PC-3 (cell line): ENCODE data around the gene AAMP. TPM values are rescaled to one million over a fixed set of nuclear protein-coding genes. Genes with fewer than 3 reads are reported as not detected.
A peak's percentile ranks its signal among the peaks of the same experiment; 100 is the strongest.

Experiments used
- ATAC-seq: fragments of 200-7000 bp; cut with Tn5 transposase; 2 replicates; pipeline ENCODE4 v1.9.1; 2020; ENCODE audit warnings: mild to moderate bottlenecking, moderate library complexity
- BruUV-seq: library from RNA; stranded (reverse); fragments of 400-500 nt; replicated peaks from 2 replicates; lab custom pipeline; 2021; lab: Mats Ljungman, UMichigan
- CTCF ChIA-PET: fragments of 300-600 bp; sonication (Branson Sonifier 250); formaldehyde crosslinking; loops from one replicate; lab custom pipeline; 2022; ENCODE audit warnings: antibody characterized with exemption; lab: Charles Lee
- POLR2A ChIA-PET: fragments of 300-600 bp; sonication (Branson Sonifier 250); formaldehyde crosslinking; loops from one replicate; lab custom pipeline; 2022; ENCODE audit warnings: antibody characterized with exemption; ENCODE audit not compliant: unreplicated experiment; lab: Charles Lee
- DNase-seq: peaks from one replicate; pipeline ENCODE4 v3.0.0-alpha.2; 2015
- H2AFZ ChIP-seq: fragments of 300-600 bp; sonication (generic); 2 replicates; pipeline ENCODE4 v1.6.0; 2016; ENCODE audit warnings: antibody characterized with exemption, low read length
- H3F3A ChIP-seq: fragments of 300-600 bp; sonication (generic); one replicate; pipeline ENCODE4 v1.6.0; 2017; ENCODE audit warnings: antibody characterized with exemption, low read length, control low read depth, mild to moderate bottlenecking; ENCODE audit not compliant: unreplicated experiment
- H3K27ac ChIP-seq: fragments of 300-600 bp; sonication (generic); 2 replicates; pipeline ENCODE4 v1.5.1; 2016; ENCODE audit warnings: mild to moderate bottlenecking, low read length
- H3K27me3 ChIP-seq: fragments of 300-600 bp; sonication (generic); 2 replicates; pipeline ENCODE4 v1.6.1; 2016; ENCODE audit warnings: low read length, mixed read lengths
- H3K36me3 ChIP-seq: fragments of 300-600 bp; sonication (generic); 2 replicates; pipeline ENCODE4 v1.6.1; 2016; ENCODE audit warnings: low read depth, mixed run types, low read length, mixed read lengths
- H3K4me1 ChIP-seq: fragments of 300-600 bp; sonication (generic); 2 replicates; pipeline ENCODE4 v1.5.1; 2016; ENCODE audit warnings: low read length; ENCODE audit not compliant: insufficient read depth
- H3K4me2 ChIP-seq: fragments of 300-600 bp; sonication (generic); 2 replicates; pipeline ENCODE4 v1.6.0; 2016; ENCODE audit warnings: low read length
- H3K4me3 ChIP-seq: fragments of 300-600 bp; sonication (generic); 2 replicates; pipeline ENCODE4 v1.5.1; 2016; ENCODE audit warnings: mild to moderate bottlenecking, low read length, mixed read lengths
- H3K79me2 ChIP-seq: fragments of 300-600 bp; sonication (generic); 2 replicates; pipeline ENCODE4 v1.6.1; 2017; ENCODE audit warnings: low read length, mixed read lengths
- H3K9ac ChIP-seq: fragments of 300-600 bp; sonication (generic); 2 replicates; pipeline ENCODE4 v1.6.0; 2016; ENCODE audit warnings: mild to moderate bottlenecking, low read length
- H3K9me2 ChIP-seq: fragments of 300-600 bp; sonication (generic); replicated peaks from 2 replicates; pipeline ENCODE4 v1.6.1; 2016; ENCODE audit warnings: mixed run types, low read length, mixed read lengths
- H3K9me3 ChIP-seq: fragments of 300-600 bp; sonication (generic); 2 replicates; pipeline ENCODE4 v1.6.1; 2016; ENCODE audit warnings: low read length, mixed read lengths
- H4K20me1 ChIP-seq: fragments of 300-600 bp; sonication (generic); 2 replicates; pipeline ENCODE4 v1.6.1; 2016; ENCODE audit warnings: low read length, mixed read lengths
- CTCF ChIP-seq: fragments of 300-600 bp; sonication (generic); conservative IDR thresholded peaks from 2 replicates; pipeline ENCODE4 v1.5.1; 2017; ENCODE audit warnings: antibody characterized with exemption, low read depth, mild to moderate bottlenecking, low read length
- EZH2 ChIP-seq: fragments of 300-600 bp; sonication (generic); IDR thresholded peaks from one replicate; pipeline ENCODE4 v1.6.1; 2017; ENCODE audit warnings: antibody characterized with exemption, mild to moderate bottlenecking, low read length; ENCODE audit not compliant: unreplicated experiment
- EZH2phosphoT487 ChIP-seq: fragments of 300-600 bp; sonication (generic); IDR thresholded peaks from 2 replicates; pipeline ENCODE4 v1.6.1; 2018; ENCODE audit warnings: mild to moderate bottlenecking, antibody characterized with exemption, low read length, borderline replicate concordance
- intact Hi-C: fragments of 100-400 bp; cut with micrococcal nuclease; formaldehyde crosslinking; loops from 2 replicates; pipeline ENCODE4 v1.9.0; 2023
- total RNA-seq: library from RNA; depleted of rRNA; stranded (reverse); fragments of >200 nt; gene quantifications from 2 replicates; pipeline ENCODE4 v1.2.3, GENCODE V29; 2014

Gene AAMP
- total RNA-seq, 1 experiment from 2014 or later, result 272 TPM

- Histone ChIP-seq H3K4me2 (no peak overlapping the region), H3K36me3 (no peaks in the 10 kb centered on the region), H3K9ac (no peak overlapping the region), H3F3A (no peaks in the 10 kb centered on the region), H4K20me1 (no peaks in the 10 kb centered on the region), H2AFZ (no peak overlapping the region), H3K4me3 (no peak overlapping the region), H3K79me2 (no peaks in the 10 kb centered on the region), H3K27me3 (no peaks in the 10 kb centered on the region), H3K9me2 (no peaks in the 10 kb centered on the region), H3K4me1 (peaks cover 6% of the 10 kb centered on the region), H3K27ac (no peak overlapping the region), H3K9me3 (no peaks in the 10 kb centered on the region)
- no peak for TF ChIP-seq EZH2
- no peak for TF ChIP-seq CTCF
- TF ChIP-seq EZH2phosphoT487, result no peak
- intact Hi-C loops, result loop anchor here (2.0 kb wide), 1 partner anchor 27 kb away; no protein-coding TSS in a partner anchor
- ChIA-PET POLR2A (no interaction called here), CTCF (no interaction called here)
- no peak for DNase-seq
- no TSS peak for BruUV-seq
- ATAC-seq, result no peak
These were observed 30.2 kb upstream of the AAMP start for GRCh38 chr2:218300141-218300540.

GRCh38 chr2:218298314-218298875 is 28.5 kb upstream of the AAMP start:
- no peak for DNase-seq
- H3K27ac ChIP-seq, result no peak overlapping the region
- no peak overlapping the region for H3K4me3 ChIP-seq
- intact Hi-C loops, result no loop called here
- no TSS peak for BruUV-seq
- ChIA-PET POLR2A (interaction anchor here (0.6 kb wide), 1 partner anchor 110 kb away, joined by 3 read pairs; no protein-coding TSS in a partner anchor), CTCF (interaction anchor here (0.6 to 1.2 kb wide), 2 partner anchors 25 to 64 kb away, joined by 3 to 4 read pairs; no protein-coding TSS in a partner anchor)
- no peaks in the 10 kb centered on the region for H3K9me2 ChIP-seq
- no peaks in the 10 kb centered on the region for H3K36me3 ChIP-seq
- no peaks in the 10 kb centered on the region for H3K27me3 ChIP-seq
- H3K79me2 ChIP-seq, result no peaks in the 10 kb centered on the region
- TF ChIP-seq EZH2phosphoT487 (no peak), EZH2 (no peak), CTCF (no peak)
- H3F3A ChIP-seq, result no peaks in the 10 kb centered on the region
- no peak overlapping the region for H3K4me2 ChIP-seq
- ATAC-seq, result no peak
- no peaks in the 10 kb centered on the region for H3K9me3 ChIP-seq
- 0 out of 2 replicates have a peak overlapping the region, but pooled peaks have one; percentile 25 for H2AFZ ChIP-seq
- peaks cover 20% of the 10 kb centered on the region for H3K4me1 ChIP-seq
- H4K20me1 ChIP-seq, result no peaks in the 10 kb centered on the region
- H3K9ac ChIP-seq, result no peak overlapping the region

- Histone ChIP-seq H3K4me3 (no peak overlapping the region), H3K27me3 (no peaks in the 10 kb centered on the region), H3K27ac (no peak overlapping the region), H3K9me3 (no peaks in the 10 kb centered on the region), H3F3A (no peaks in the 10 kb centered on the region), H4K20me1 (no peaks in the 10 kb centered on the region), H3K36me3 (no peaks in the 10 kb centered on the region), H3K4me1 (peaks cover 26% of the 10 kb centered on the region), H3K4me2 (no peak overlapping the region), H2AFZ (no peak overlapping the region), H3K9ac (no peak overlapping the region), H3K79me2 (peaks cover 4% of the 10 kb centered on the region), H3K9me2 (no peaks in the 10 kb centered on the region)
- DNase-seq (no peak), ATAC-seq (no peak)
- BruUV-seq, result no TSS peak
- TF ChIP-seq EZH2phosphoT487, result no peak
- no peak for TF ChIP-seq CTCF
- no peak for TF ChIP-seq EZH2
- CTCF ChIA-PET, result no interaction called here
- intact Hi-C loops, result no loop called here
- POLR2A ChIA-PET, result no interaction called here
These were observed 26.9 kb upstream of the AAMP start for GRCh38 chr2:218296847-218297246.
